Measurements from ENCODE around the gene CACHD1. TPM values are rescaled to one million over a fixed set of nuclear protein-coding genes. Genes with fewer than 3 reads are reported as not detected.
"Not testable (repeated sequence)": the region's sequence is repeated elsewhere in the genome, so short reads cannot be mapped to it uniquely, and the experiment has no call there.

Gene CACHD1
- total RNA-seq, 1 donor from 2014 or later = 41.0 TPM

DNA sequence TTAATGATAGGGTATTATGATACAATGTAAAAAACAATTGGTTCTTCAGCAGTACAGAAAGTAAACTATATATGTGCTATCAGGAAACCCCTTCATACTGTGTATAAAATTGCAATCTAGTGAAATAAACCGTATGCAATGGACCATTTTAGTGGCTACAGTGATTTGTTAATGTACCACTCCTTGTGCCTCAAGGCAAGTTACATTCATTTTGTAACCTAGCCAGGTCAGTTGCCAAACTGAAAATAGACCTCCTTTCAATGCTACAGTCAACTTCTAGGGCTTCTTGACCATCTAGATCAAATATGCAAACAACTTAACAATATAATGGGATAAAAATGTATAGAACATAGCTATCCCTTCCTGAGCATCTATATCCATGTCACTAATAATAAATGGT is 223.0 kb downstream of the CACHD1 start:
- Mint-ChIP-seq H3K36me3 (ENCODE audit: low read depth) (peaks cover 17% of the 10 kb centered on the region), H3K27me3 (ENCODE audit: low read depth) (no peaks in the 10 kb centered on the region), H3K27ac (ENCODE audit: unreplicated experiment) (no peak overlapping the region), H3K4me1 (peaks cover 20% of the 10 kb centered on the region), H3K4me3 (no peak overlapping the region), H3K9me3 (no peaks in the 10 kb centered on the region)
- DNase-seq (ENCODE audit: low read depth, low spot score) = no peak
- TF ChIP-seq, protein P1, sequence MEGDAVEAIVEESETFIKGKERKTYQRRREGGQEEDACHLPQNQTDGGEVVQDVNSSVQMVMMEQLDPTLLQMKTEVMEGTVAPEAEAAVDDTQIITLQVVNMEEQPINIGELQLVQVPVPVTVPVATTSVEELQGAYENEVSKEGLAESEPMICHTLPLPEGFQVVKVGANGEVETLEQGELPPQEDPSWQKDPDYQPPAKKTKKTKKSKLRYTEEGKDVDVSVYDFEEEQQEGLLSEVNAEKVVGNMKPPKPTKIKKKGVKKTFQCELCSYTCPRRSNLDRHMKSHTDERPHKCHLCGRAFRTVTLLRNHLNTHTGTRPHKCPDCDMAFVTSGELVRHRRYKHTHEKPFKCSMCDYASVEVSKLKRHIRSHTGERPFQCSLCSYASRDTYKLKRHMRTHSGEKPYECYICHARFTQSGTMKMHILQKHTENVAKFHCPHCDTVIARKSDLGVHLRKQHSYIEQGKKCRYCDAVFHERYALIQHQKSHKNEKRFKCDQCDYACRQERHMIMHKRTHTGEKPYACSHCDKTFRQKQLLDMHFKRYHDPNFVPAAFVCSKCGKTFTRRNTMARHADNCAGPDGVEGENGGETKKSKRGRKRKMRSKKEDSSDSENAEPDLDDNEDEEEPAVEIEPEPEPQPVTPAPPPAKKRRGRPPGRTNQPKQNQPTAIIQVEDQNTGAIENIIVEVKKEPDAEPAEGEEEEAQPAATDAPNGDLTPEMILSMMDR (conservative IDR thresholded peaks at IDR 0.05) = no peak

DNA sequence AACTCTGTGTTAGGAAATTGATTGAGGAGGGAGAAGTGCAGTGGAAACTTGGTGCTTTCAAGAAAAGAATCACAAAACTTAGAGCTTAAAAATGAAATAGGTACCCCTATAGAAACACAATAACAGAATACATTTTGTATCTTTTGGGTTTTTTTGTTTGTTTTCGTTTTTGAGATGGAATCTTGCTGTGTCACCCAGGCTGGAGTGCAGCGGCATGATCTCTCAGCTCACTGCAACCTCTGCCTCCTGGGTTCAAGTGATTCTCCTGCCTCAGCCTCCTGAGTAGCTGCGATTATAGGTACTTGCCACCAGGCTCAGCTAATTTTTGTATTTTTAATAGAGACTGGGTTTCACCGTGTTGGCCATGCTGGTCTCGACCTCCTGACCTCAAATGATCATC is 223.5 kb downstream of the CACHD1 start:
- H3K4me3 Mint-ChIP-seq = no peak overlapping the region
- H3K9me3 Mint-ChIP-seq = no peaks in the 10 kb centered on the region
- peaks cover 17% of the 10 kb centered on the region for H3K36me3 Mint-ChIP-seq (ENCODE audit: low read depth)
- TF ChIP-seq, protein P1 (conservative IDR thresholded peaks at IDR 0.05) = no peak
- H3K4me1 Mint-ChIP-seq = peaks cover 20% of the 10 kb centered on the region
- peak overlapping the region; percentile 51 for H3K27ac Mint-ChIP-seq (ENCODE audit: unreplicated experiment)
- DNase-seq (ENCODE audit: low read depth, low spot score) = no peak
- no peaks in the 10 kb centered on the region for H3K27me3 Mint-ChIP-seq (ENCODE audit: low read depth)

DNA sequence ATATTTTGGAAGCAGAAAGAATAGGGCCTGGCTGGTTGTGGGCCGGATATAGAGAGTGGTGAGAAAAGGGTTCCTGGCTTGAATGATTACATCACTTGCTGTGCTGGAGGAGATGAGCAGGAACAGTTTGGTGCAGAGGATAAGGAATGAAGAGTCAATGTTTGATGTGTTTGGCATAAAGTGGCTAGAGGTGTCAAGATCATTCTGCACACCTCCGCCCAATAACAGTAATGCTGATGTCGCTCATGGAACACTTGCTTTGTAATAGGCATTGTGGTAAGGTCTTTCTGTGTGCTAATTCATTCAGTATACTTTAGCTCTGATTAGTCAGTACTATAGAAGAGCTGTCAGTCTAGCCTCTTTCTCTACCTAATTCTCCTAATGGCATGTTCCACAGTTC is 226.9 kb downstream of the CACHD1 start:
- no peaks in the 10 kb centered on the region for H3K9me3 Mint-ChIP-seq
- no peak overlapping the region for H3K27ac Mint-ChIP-seq (ENCODE audit: unreplicated experiment)
- no peak overlapping the region for H3K4me3 Mint-ChIP-seq
- no peaks in the 10 kb centered on the region for H3K27me3 Mint-ChIP-seq (ENCODE audit: low read depth)
- H3K36me3 Mint-ChIP-seq (ENCODE audit: low read depth) = peaks cover 3% of the 10 kb centered on the region
- TF ChIP-seq, protein P1 (conservative IDR thresholded peaks at IDR 0.05) = no peak
- DNase-seq (ENCODE audit: low read depth, low spot score) = no peak
- peaks cover 21% of the 10 kb centered on the region for H3K4me1 Mint-ChIP-seq

DNA sequence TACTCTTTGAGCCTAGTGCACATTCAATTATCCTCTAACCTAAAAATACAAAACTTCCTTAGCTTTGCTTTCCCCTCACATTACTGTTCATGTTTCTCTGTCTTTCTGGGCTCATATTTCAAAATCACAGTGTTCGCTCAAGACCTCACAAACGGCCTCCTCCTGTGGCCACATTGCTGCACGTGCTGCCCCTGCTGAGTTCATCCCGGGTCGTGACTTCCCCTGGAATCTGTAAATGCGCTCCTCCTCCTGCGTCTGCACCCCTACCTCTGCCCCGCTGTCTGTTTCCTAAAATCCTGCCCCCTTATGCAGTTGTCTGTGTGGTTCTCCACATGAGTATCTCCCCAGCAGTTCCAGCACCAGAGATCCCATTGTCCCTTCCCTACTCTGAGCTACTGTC is 229.4 kb downstream of the CACHD1 start:
- TF ChIP-seq, protein P1 (conservative IDR thresholded peaks at IDR 0.05) = no peak
- Mint-ChIP-seq H3K27ac (ENCODE audit: unreplicated experiment) (no peak overlapping the region), H3K4me3 (no peak overlapping the region), H3K4me1 (peaks cover 16% of the 10 kb centered on the region), H3K27me3 (ENCODE audit: low read depth) (no peaks in the 10 kb centered on the region), H3K9me3 (peaks cover 2% of the 10 kb centered on the region), H3K36me3 (ENCODE audit: low read depth) (no peaks in the 10 kb centered on the region)
- DNase-seq (ENCODE audit: low read depth, low spot score) = no peak

DNA sequence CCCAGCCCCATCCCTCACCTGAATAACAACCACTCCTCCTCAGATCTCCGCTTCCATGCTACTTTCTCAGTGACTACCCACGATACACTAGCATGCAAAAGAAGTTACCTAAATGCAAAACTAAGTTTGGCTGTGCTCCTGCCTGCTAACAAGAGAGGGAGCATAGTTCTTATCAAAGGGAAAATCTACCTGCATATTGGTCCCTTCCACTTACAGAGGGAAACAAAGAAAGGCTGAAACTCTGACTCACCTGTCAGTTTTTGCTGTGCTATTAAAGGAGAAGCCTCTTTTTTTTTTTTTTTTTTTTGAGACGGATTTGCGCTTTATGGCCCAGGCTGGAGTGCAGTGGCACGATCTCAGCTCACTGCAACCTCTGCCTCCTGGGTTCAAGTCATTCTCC is 231.1 kb downstream of the CACHD1 start:
- Mint-ChIP-seq H3K4me3 (no peak overlapping the region), H3K4me1 (peaks cover 16% of the 10 kb centered on the region), H3K36me3 (ENCODE audit: low read depth) (no peaks in the 10 kb centered on the region), H3K9me3 (peaks cover 2% of the 10 kb centered on the region), H3K27ac (ENCODE audit: unreplicated experiment) (no peak overlapping the region), H3K27me3 (ENCODE audit: low read depth) (no peaks in the 10 kb centered on the region)
- TF ChIP-seq, protein P1 (conservative IDR thresholded peaks at IDR 0.05) = no peak
- DNase-seq (ENCODE audit: low read depth, low spot score) = no peak

DNA sequence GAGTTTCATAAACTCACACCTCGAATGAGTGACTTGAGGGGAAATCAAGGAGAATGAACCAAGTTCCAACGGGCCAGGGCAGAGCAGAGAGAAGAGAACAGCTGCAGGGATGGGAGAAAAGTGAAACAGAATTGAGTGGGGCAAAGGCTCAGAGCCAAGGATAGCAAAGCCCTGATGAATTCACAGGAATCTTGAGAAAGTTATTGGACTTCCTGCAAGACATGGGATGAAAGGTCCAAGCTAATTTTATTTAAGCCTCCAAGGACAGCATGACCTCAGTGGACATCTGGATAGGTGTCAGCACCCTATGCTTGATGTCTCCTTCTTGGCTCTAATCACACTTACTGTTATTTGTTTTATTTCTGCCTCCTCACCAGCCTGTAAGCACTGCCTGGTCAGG is 232.0 kb downstream of the CACHD1 start:
- peaks cover 2% of the 10 kb centered on the region for H3K9me3 Mint-ChIP-seq
- no peak overlapping the region for H3K27ac Mint-ChIP-seq (ENCODE audit: unreplicated experiment)
- H3K4me3 Mint-ChIP-seq = no peak overlapping the region
- H3K4me1 Mint-ChIP-seq = peaks cover 12% of the 10 kb centered on the region
- H3K36me3 Mint-ChIP-seq (ENCODE audit: low read depth) = no peaks in the 10 kb centered on the region
- no peak for DNase-seq (ENCODE audit: low read depth, low spot score)
- H3K27me3 Mint-ChIP-seq (ENCODE audit: low read depth) = no peaks in the 10 kb centered on the region
- TF ChIP-seq, protein P1 (conservative IDR thresholded peaks at IDR 0.05) = no peak

DNA sequence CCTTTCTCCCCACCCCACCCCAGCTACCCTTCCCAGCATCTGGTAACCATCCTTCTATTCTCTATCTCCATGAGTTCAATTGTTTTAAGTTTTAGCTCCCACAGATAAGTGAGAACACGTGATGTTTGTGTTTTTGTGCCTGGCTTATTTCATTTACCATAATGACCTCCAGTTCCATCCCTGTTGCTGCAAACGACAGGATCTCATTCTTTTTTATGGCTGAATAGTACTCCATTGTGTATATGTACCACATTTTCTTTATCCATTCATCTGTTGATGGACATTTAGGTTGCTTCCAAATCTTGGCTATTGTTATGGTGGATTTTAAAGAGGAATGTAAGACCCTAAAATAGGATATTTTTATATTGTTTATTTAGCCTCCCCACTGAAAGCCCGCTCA is 232.7 kb downstream of the CACHD1 start:
- H3K4me3 Mint-ChIP-seq; H3K27ac Mint-ChIP-seq (ENCODE audit: unreplicated experiment); H3K36me3 Mint-ChIP-seq (ENCODE audit: low read depth); H3K27me3 Mint-ChIP-seq (ENCODE audit: low read depth); H3K4me1 Mint-ChIP-seq; H3K9me3 Mint-ChIP-seq; DNase-seq (ENCODE audit: low read depth, low spot score): not testable (repeated sequence)

All from neural crest cell (in vitro differentiated cells).